Natural killer cell (primary cell): Measurements from ENCODE around the gene C11orf71. TPM values are rescaled to one million over a fixed set of nuclear protein-coding genes. Genes with fewer than 3 reads are reported as not detected.

Source experiments
- ATAC-seq, 3 donors: fragments of 150-1000 bp in 2 of 3; fragments of 200-7000 bp in 1 of 3; cut with Tn5 transposase; 1 replicate in 1 of 3; 2 replicates in 2 of 3; pipeline ENCODE4 v1.10.0; 2021; ENCODE audit warnings: mild to moderate bottlenecking in 2 of 3, moderate library complexity in 2 of 3
- DNase-seq, 2 donors: peaks; one replicate each; pipeline versions ENCODE4 v3.0.0 to v3.0.0-alpha.2; 2013 to 2021; ENCODE audit warnings: mixed read lengths in 1 of 2
- H3K27ac ChIP-seq: one replicate; pipeline ENCODE4 v1.5.1; 2013; ENCODE audit warnings: mild to moderate bottlenecking, low read length
- H3K27me3 ChIP-seq: one replicate; pipeline ENCODE4 v1.6.1; 2013; ENCODE audit warnings: low read length; ENCODE audit not compliant: control insufficient read depth, insufficient read depth
- H3K36me3 ChIP-seq: one replicate; pipeline ENCODE4 v1.6.1; 2013; ENCODE audit warnings: low read length; ENCODE audit not compliant: control insufficient read depth, insufficient read depth
- H3K4me1 ChIP-seq: one replicate; pipeline ENCODE4 v1.6.1; 2013; ENCODE audit warnings: low read length; ENCODE audit not compliant: control insufficient read depth, insufficient read depth
- H3K4me3 ChIP-seq: one replicate; pipeline ENCODE4 v1.5.1; 2013; ENCODE audit warnings: low read length
- H3K9me3 ChIP-seq: one replicate; pipeline ENCODE4 v1.6.1; 2013; ENCODE audit warnings: low read length; ENCODE audit not compliant: control insufficient read depth, insufficient read depth
- H3K27ac Mint-ChIP-seq, 2 donors: one replicate each; pipeline ENCODE4 v1.8.0; 2022; ENCODE audit warnings: mild to moderate bottlenecking in 2 of 2, mixed read lengths in 2 of 2, moderate library complexity in 1 of 2
- H3K27me3 Mint-ChIP-seq, 2 donors: one replicate each; pipeline ENCODE4 v1.8.0; 2022; ENCODE audit warnings: low read depth in 2 of 2, mixed read lengths in 2 of 2
- H3K36me3 Mint-ChIP-seq: one replicate; pipeline ENCODE4 v1.8.0; 2022; ENCODE audit warnings: mixed read lengths
- H3K4me1 Mint-ChIP-seq, 2 donors: one replicate each; pipeline ENCODE4 v1.8.0; 2022; ENCODE audit warnings: mixed read lengths in 2 of 2
- H3K4me3 Mint-ChIP-seq: one replicate; pipeline ENCODE4 v1.8.0; 2022; ENCODE audit warnings: mild to moderate bottlenecking, moderate library complexity, mixed read lengths
- H3K9me3 Mint-ChIP-seq, 2 donors: one replicate each; pipeline ENCODE4 v1.8.0; 2022; ENCODE audit warnings: mixed read lengths in 2 of 2
- WGBS: methylation state at CpG from one replicate; pipeline ENCODE4 v1.1.7; 2013; ENCODE audit warnings: missing lambda C conversion rate; ENCODE audit not compliant: insufficient coverage; 5-methylcytosine and 5-hydroxymethylcytosine counted together
- intact Hi-C: fragments of 100-400 bp; cut with micrococcal nuclease; formaldehyde crosslinking; loops from one replicate; pipeline ENCODE4 v1.14.2; 2022
- total RNA-seq, 4 donors: library from RNA; stranded (reverse); fragments of 120-200 nt in 1 of 4; gene quantifications; one replicate each; pipeline versions ENCODE4 v1.2.3 to v1.2.4, GENCODE V29; 2013 to 2022
- TF ChIP-seq, protein P1 (sequence below): fragments of 200-600 bp; IDR thresholded peaks from one replicate; pipeline ENCODE4 v1.8.0; 2022; ENCODE audit warnings: antibody characterized with exemption

C11orf71 gene
- total RNA-seq, 3 donors from 2014 or later (not counting 1 experiment from before 2014, with no cell fraction given): 11.3 to 13.1 (median 11.5) TPM

GRCh38 chr11:114362326-114362725, 38.0 kb downstream of the C11orf71 start:
- Mint-ChIP-seq H3K4me1 (no peaks in the 10 kb centered on the region), H3K36me3 (no peaks in the 10 kb centered on the region), H3K4me3 (no peak overlapping the region), H3K27me3 (peaks cover 0 to 64% of the 10 kb centered on the region in 2 donors), H3K9me3 (no peaks in the 10 kb centered on the region), H3K27ac (no peak overlapping the region)
- no peaks in the 10 kb centered on the region for H3K4me1 ChIP-seq
- WGBS: 95% methylated on average over 3 of the region's 4 CpGs
- ATAC-seq (no peak), DNase-seq (no peak)
- no peak overlapping the region for H3K4me3 ChIP-seq
- H3K36me3 ChIP-seq: no peaks in the 10 kb centered on the region
- TF ChIP-seq, protein P1, sequence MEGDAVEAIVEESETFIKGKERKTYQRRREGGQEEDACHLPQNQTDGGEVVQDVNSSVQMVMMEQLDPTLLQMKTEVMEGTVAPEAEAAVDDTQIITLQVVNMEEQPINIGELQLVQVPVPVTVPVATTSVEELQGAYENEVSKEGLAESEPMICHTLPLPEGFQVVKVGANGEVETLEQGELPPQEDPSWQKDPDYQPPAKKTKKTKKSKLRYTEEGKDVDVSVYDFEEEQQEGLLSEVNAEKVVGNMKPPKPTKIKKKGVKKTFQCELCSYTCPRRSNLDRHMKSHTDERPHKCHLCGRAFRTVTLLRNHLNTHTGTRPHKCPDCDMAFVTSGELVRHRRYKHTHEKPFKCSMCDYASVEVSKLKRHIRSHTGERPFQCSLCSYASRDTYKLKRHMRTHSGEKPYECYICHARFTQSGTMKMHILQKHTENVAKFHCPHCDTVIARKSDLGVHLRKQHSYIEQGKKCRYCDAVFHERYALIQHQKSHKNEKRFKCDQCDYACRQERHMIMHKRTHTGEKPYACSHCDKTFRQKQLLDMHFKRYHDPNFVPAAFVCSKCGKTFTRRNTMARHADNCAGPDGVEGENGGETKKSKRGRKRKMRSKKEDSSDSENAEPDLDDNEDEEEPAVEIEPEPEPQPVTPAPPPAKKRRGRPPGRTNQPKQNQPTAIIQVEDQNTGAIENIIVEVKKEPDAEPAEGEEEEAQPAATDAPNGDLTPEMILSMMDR: no peak
- no peaks in the 10 kb centered on the region for H3K27me3 ChIP-seq
- intact Hi-C loops: no loop called here
- no peaks in the 10 kb centered on the region for H3K9me3 ChIP-seq
- no peak overlapping the region for H3K27ac ChIP-seq

- no peak overlapping the region for H3K27ac Mint-ChIP-seq
- no peaks in the 10 kb centered on the region for H3K4me1 Mint-ChIP-seq
- H3K4me1 ChIP-seq: no peaks in the 10 kb centered on the region
- intact Hi-C loops: no loop called here
- no peak overlapping the region for H3K4me3 Mint-ChIP-seq
- no peaks in the 10 kb centered on the region for H3K36me3 ChIP-seq
- no peaks in the 10 kb centered on the region for H3K9me3 ChIP-seq
- H3K36me3 Mint-ChIP-seq: no peaks in the 10 kb centered on the region
- no peak for DNase-seq
- ATAC-seq: no peak
- no peak overlapping the region for H3K4me3 ChIP-seq
- H3K27me3 Mint-ChIP-seq: peaks cover 2 to 48% of the 10 kb centered on the region in 2 donors
- H3K9me3 Mint-ChIP-seq: no peaks in the 10 kb centered on the region
- H3K27me3 ChIP-seq: no peaks in the 10 kb centered on the region
- TF ChIP-seq, protein P1: no peak
- no peak overlapping the region for H3K27ac ChIP-seq
Observed at GRCh38 chr11:114359342-114359741, 41.0 kb downstream of the C11orf71 start.

DNA sequence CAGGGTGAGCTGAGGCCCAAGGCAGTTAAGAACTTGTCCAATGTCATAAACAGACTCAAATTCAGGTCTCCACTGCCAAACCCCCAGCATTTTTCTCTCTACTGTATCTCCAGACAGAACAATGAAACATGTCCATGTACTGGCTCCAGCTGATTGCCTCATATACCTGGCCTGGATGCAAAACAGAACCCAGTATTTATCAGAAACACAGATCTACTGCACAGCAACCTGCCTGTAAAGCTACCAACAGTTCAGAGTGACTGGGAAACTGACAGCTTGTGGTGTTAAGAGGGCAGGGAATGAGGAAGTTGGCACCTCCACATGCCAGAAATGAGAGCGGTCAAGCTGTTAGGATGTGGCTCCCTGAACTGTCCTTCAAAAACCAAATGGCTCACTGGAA, 41.6 kb downstream of the C11orf71 start:
- Mint-ChIP-seq H3K4me1 (no peaks in the 10 kb centered on the region), H3K4me3 (no peak overlapping the region), H3K27ac (no peak overlapping the region), H3K9me3 (no peaks in the 10 kb centered on the region), H3K36me3 (no peaks in the 10 kb centered on the region), H3K27me3 (peaks cover 2 to 43% of the 10 kb centered on the region in 2 donors)
- Histone ChIP-seq H3K27ac (no peak overlapping the region), H3K9me3 (no peaks in the 10 kb centered on the region), H3K4me1 (no peaks in the 10 kb centered on the region), H3K4me3 (no peak overlapping the region), H3K27me3 (no peaks in the 10 kb centered on the region), H3K36me3 (no peaks in the 10 kb centered on the region)
- intact Hi-C loops: no loop called here
- no CpG with 5 or more reads among the region's 1 CpG for WGBS
- no peak for ATAC-seq
- TF ChIP-seq, protein P1: no peak
- no peak for DNase-seq

- Histone ChIP-seq H3K9me3 (no peaks in the 10 kb centered on the region), H3K27ac (no peak overlapping the region), H3K36me3 (no peaks in the 10 kb centered on the region), H3K27me3 (no peaks in the 10 kb centered on the region), H3K4me1 (no peaks in the 10 kb centered on the region), H3K4me3 (no peak overlapping the region)
- H3K27me3 Mint-ChIP-seq: peaks cover 2 to 10% of the 10 kb centered on the region in 2 donors
- H3K36me3 Mint-ChIP-seq: no peaks in the 10 kb centered on the region
- H3K9me3 Mint-ChIP-seq: no peaks in the 10 kb centered on the region
- intact Hi-C loops: loop anchor here (5.0 kb wide), 1 partner anchor 408 kb away; no protein-coding TSS in a partner anchor
- H3K4me1 Mint-ChIP-seq: no peaks in the 10 kb centered on the region
- H3K27ac Mint-ChIP-seq: no peak overlapping the region
- DNase-seq (no peak), ATAC-seq (no peak)
- H3K4me3 Mint-ChIP-seq: no peak overlapping the region
- TF ChIP-seq, protein P1: no peak
- WGBS: 87% methylated on average over 3 of the region's 3 CpGs
Observed at GRCh38 chr11:114354076-114354475, 46.2 kb downstream of the C11orf71 start.
